ENCODE results near the gene KCND3. TPM values are rescaled to one million over a fixed set of nuclear protein-coding genes. Genes with fewer than 3 reads are reported as not detected.

KCND3 gene
- total RNA-seq, 1 experiment from 2014 or later, result not detected

DNA sequence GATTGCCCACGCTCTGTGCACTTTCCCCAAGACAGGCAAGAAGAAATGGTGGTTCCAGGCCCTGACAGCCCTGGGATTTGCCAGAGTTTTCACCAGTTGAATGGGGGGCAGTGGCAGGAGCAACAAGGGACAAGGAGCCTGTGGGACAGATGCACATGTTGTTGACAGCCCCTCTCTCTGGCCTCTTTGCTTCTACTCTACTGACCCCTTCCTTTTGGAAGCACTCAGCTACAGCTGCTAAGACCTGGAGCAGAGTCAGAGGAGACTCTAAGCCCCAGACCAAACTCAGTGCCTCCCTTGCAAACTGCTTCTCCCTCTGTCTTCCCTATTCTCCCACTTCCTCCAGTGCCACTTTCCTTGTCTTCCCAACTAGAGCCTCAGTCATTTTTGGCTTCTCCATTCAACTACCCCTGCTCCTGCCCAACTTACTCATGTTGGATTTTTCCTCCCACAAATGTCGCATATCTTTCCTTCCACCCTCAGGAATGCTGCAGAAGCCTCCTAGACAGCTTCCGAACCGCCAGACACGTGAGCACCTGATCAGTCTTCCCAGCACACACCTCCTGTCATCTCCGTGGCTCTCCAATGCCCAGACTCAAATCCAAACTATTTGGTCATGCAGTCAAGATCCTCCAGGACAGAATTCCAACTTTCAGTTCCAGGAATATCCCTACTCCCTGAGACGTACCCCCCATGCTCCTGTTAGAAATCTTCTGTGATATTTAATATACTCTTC lies 259.4 kb downstream of the KCND3 start:
- no peak for DNase-seq (ENCODE audit: low read depth)

DNA sequence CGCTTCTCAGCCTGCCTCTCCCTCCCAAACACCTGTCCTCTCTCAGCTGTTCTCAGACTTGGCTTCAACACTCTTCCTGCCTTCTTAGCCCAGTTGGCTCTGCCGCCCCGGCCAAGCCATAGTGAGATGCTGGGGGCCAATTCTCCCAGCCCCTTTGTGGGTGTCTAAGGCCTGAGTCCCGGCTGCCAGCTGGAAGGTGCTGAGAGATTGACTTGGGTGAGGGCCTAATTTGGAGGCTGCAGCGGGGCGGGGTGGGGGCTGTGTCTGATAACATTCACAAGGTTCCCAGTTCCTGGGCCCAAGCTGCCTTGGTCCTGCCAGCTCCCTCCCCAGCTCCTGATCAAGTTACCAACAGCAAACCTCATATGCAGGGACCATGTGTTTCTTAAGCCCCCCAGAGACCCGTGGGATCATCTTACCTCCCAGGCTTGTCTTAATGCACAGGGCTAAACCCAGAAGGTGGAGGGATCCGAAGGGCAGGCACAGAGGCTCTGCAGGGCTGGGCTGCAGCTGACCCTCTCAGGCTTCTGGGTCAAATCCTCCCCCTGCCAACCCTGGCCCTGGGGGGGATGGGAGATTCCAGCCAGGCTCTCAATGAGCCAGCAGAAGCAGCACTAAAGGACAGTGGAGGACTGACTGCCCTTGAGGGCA lies 260.1 kb downstream of the KCND3 start:
- DNase-seq (ENCODE audit: low read depth), result no peak

- no peak for DNase-seq (ENCODE audit: low read depth)
Measured at GRCh38 chr1:111727056-111727455, 262.4 kb downstream of the KCND3 start.

- DNase-seq (ENCODE audit: low read depth), result no peak
Measured at GRCh38 chr1:111725192-111725591, 264.3 kb downstream of the KCND3 start.

DNA sequence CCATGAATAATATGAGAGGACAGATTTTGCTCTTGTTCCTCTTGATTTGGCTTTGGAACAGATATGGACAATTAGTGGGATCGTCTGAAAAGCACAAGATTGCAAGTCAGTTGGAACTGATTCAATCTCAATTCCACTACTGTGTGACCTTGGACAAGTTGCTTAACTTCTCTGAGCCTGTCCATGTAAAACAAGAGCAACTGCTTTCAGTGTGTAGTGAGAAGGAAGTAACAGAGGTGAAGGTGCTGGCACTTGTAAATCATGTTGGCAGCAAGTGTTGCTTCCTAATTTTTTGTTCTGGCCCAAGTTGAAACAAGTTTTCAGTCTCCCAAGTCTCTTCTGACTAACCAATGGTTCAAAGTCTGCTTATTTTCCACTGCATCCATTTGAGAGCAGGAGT lies 265.6 kb downstream of the KCND3 start:
- DNase-seq (ENCODE audit: low read depth), result no peak

DNA sequence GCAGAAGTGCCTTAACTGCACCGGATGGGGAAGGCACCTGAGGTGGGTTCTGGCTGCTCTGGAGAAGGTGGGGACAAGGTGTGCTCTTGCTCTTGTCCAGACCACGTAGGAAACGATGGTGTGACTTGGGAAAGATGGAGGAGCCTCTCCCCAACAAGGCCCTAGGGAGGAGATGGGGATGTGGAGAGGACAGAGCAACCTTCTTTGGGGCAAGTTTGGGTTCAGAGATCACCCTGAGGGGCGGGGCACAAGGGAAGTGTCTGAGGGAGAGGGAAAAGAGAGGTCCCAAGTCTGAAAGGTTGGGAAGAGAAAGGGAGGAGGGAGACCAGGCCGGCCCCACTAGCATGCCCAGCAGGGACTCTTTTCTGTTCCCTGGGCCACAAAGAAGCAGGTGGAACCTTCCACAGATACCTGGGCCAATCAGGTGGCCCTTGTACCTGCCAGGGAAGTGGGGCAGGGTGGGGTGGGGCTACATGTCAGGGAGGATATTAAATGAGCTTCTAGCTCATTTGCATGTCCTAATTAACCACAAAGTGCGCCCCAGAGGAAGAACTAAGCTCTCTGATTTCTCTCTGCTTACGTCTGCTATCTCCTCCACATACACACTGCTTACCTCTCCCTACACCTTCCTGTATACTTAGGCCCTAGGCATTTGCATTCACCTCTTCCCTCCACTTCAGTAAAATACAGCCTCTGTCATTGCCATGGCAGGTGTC lies 266.2 kb downstream of the KCND3 start:
- no peak for DNase-seq (ENCODE audit: low read depth)

DNA sequence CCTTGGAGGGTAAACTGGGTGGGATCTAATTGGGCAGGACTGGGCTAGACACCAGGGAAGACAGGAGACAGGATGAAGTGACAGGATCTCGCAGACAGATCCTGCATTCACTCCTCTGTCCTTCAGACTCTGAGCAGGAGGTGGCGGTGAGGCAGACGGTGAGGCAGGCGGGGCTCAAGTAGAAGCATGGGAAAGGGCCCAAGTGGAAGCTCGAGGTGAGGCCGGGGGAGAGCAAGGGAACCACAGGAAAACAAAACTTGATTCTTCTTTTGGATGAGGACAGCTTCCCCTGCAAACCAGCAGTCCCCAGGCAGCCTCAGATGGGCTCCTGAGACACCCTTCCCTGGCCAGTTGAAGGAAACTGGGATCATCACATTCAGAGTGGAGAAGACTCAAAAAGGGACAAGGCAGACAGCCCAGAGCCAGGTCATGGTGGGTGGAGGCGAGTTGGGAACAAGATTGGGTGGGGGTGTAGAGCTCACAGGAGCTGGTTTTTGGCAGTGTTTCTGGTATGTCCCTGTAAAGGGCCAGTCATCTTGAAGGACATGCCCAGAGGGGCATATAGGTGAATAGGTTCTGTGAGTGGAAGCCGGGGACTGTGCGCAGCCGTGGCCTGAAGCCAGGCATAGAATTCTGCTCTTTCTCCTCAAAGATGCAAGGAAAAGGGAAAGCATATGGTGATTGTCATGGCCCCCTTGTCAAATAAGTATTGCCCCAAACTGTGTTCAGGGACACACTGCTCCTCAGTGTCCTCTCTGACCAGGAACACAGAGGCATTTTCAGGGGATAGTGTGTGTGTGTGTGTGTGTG lies 268.3 kb downstream of the KCND3 start:
- no peak for DNase-seq (ENCODE audit: low read depth)

Other genes with a start within 250 kb of the KCND3 start
- gene DDX20, start 233.8 kb downstream of the KCND3 start, total RNA-seq (2014; rRNA removed; shearing (Covaris generic)), result 16.1 and 19.9 TPM in 2 replicates

Data from RPMI7951 (cell line).